ENCODE data around the gene PLPP1.
"Not testable (repeated sequence)": the region's sequence is repeated elsewhere in the genome, so short reads cannot be mapped to it uniquely, and the experiment has no call there.

Gene PLPP1

DNA sequence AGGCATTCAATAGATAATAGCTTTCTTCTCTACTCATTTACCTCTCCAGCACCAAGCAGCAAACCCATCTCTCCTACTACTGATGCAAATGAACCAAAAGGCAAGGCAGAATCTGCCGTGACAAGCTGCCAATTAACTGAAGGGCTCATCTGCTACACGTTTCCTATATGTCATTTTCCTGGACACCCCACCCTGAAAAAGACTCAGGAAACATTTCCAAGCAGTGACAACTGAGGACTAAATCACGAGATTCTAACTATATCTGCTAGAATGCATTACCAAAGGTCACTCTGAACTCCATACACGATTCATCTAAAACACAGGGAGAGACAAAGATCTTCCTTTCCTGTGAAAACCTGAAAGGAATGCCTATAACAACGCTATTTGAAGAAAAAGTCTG is 12.9 kb downstream of the PLPP1 start:
- Histone ChIP-seq H3K27ac (ENCODE audit: low read depth, low read length) (no peak overlapping the region), H3K9ac (ENCODE audit: low read length) (no peak overlapping the region), H3K36me3 (ENCODE audit: control insufficient read depth, insufficient read depth, low read length) (0 out of 2 replicates have a peak, but pooled peaks cover 3% of the 10 kb centered on the region), H3K9me3 (ENCODE audit: control insufficient read depth, insufficient read depth, low read depth, low read length) (no peaks in the 10 kb centered on the region), H3K4me3 (ENCODE audit: low read depth, low read length) (no peak overlapping the region), H3K4me1 (ENCODE audit: control insufficient read depth, insufficient read depth, low read length) (peaks cover 5% of the 10 kb centered on the region; the same call in 1 of the 2 replicates), H3K27me3 (ENCODE audit: control insufficient read depth, insufficient read depth, low read length) (no peaks in the 10 kb centered on the region)

DNA sequence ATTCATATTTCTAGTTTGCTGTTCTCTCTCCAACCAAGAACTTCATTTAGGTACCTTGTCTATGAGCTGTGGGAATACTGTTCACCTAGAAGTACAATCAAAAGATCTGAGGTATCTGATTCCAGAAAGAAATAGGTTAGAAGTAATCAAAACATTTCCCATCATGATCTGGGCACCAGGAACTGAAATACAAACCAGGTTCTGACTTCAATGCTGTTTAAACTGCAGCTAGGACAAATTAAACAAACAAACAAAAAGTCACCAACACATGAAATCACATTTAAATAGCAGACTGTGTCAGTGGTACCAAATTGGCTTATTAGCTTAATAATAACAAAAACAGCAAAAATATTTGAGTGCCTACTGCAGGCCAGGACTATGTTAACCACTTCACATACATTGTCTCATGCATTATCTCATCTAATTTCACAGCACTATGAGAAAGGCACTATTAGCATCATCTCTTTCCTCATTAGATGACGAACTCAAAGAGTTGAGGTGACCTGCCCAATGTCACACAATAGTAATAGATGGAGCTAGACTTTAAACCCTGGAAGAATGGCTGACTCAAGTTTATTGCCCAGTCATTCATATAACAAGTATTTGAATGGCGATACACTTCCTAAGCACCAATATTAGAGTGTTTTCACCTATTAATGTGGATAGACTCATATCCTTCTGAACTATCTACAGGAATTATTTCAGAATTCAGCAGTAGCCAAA is 14.5 kb downstream of the PLPP1 start:
- Histone ChIP-seq H3K9me3 (ENCODE audit: control insufficient read depth, insufficient read depth, low read depth, low read length) (no peaks in the 10 kb centered on the region), H3K27ac (ENCODE audit: low read depth, low read length) (no peak overlapping the region), H3K36me3 (ENCODE audit: control insufficient read depth, insufficient read depth, low read length) (0 out of 2 replicates have a peak, but pooled peaks cover 2% of the 10 kb centered on the region), H3K9ac (ENCODE audit: low read length) (no peak overlapping the region), H3K27me3 (ENCODE audit: control insufficient read depth, insufficient read depth, low read length) (no peaks in the 10 kb centered on the region), H3K4me3 (ENCODE audit: low read depth, low read length) (no peak overlapping the region), H3K4me1 (ENCODE audit: control insufficient read depth, insufficient read depth, low read length) (peaks cover 5% of the 10 kb centered on the region; the same call in 1 of the 2 replicates)

DNA sequence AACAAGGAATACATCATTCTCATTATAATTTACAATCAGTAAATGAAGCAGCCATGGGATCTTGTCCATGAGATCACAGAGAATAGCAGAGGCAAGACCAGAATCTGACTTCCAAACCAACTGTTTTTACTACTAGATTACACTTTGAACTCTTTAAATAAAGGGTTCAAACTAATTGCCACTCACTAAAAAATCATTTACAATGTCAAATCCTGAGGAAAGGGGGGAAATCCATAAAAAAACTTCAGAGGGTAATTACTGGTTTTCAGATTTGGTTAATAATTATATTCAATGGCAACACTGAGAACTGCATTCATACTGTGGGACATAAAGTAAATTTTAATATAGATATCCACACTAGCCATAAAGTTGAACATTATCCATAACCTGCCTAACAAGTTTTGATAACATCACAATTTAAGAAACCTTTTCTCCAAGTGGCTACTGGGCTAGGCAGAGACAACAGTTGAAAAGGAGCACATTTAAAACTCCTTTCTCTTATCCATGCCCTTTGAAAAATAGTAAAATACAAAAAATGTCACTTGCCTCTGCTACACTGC is 15.9 kb downstream of the PLPP1 start:
- Histone ChIP-seq H3K9me3 (ENCODE audit: control insufficient read depth, insufficient read depth, low read depth, low read length) (no peaks in the 10 kb centered on the region), H3K36me3 (ENCODE audit: control insufficient read depth, insufficient read depth, low read length) (0 out of 2 replicates have a peak, but pooled peaks cover 2% of the 10 kb centered on the region), H3K4me1 (ENCODE audit: control insufficient read depth, insufficient read depth, low read length) (peaks cover 5% of the 10 kb centered on the region; the same call in 1 of the 2 replicates), H3K27ac (ENCODE audit: low read depth, low read length) (no peak overlapping the region), H3K4me3 (ENCODE audit: low read depth, low read length) (no peak overlapping the region), H3K9ac (ENCODE audit: low read length) (no peak overlapping the region), H3K27me3 (ENCODE audit: control insufficient read depth, insufficient read depth, low read length) (no peaks in the 10 kb centered on the region)

DNA sequence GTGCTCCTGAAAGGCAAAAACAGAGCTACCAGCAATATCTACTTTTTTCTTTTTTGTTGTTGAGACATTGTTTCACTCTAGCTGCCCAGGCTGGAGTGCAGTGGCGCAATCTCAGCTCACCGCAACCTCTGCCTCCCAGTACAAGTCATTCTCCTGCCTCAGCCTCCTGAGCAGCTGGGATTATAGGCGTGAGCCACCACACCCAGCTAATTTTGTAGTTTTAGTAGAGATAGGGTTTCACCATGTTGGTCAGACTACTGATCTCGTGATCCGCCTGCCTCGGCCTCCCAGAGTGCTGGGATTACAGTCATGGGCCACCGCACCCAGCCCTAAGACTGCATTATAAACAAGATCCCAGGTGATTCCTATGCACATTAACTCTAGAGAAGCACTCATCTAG is 17.0 kb downstream of the PLPP1 start:
- Histone ChIP-seq H3K27me3 (ENCODE audit: control insufficient read depth, insufficient read depth, low read length) (no peaks in the 10 kb centered on the region), H3K4me3 (ENCODE audit: low read depth, low read length) (no peak overlapping the region), H3K27ac (ENCODE audit: low read depth, low read length) (no peak overlapping the region), H3K9me3 (ENCODE audit: control insufficient read depth, insufficient read depth, low read depth, low read length) (no peaks in the 10 kb centered on the region), H3K36me3 (ENCODE audit: control insufficient read depth, insufficient read depth, low read length) (0 out of 2 replicates have a peak, but pooled peaks cover 2% of the 10 kb centered on the region), H3K4me1 (ENCODE audit: control insufficient read depth, insufficient read depth, low read length) (peaks cover 5% of the 10 kb centered on the region; the same call in 1 of the 2 replicates), H3K9ac (ENCODE audit: low read length) (no peak overlapping the region)

DNA sequence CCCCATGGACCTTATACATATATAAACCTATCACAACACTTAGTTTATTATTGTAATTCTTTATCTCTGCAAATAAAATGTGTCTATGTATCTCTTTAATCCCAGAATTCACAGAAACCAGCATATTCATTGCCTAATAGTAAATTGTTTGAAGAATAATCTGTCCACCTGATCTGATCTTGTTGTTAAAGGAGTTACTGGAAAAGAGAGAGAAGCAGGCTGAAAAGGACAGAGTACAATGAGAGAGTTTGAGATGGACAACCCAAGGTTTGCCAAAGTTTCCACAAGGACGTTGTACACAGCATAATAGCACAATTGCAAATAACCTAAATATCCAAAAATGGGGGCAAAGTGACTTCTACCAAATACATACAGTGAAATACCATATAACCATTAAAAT is 23.8 kb downstream of the PLPP1 start:
- H3K9me3 ChIP-seq (ENCODE audit: control insufficient read depth, insufficient read depth, low read depth, low read length) = no peaks in the 10 kb centered on the region
- no peaks in the 10 kb centered on the region for H3K36me3 ChIP-seq (ENCODE audit: control insufficient read depth, insufficient read depth, low read length)

DNA sequence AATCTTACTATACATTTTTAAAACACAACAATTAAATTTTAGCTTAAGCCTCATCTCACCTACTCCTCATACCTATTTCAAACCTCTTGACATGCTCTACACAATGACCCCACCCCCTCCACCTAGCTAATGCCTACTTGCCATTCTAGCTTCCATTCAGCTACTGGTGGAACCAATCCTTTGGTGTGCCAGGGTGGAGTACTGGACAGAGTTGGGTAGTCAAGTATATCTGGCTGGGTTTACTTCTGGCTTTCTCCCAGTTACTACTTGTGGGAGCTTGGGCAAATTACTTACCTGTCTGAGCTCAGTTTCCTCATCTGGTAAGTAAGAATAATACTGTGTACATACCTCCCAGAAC is 24.3 kb downstream of the PLPP1 start:
- Histone ChIP-seq H3K27me3 (ENCODE audit: control insufficient read depth, insufficient read depth, low read length) (no peaks in the 10 kb centered on the region), H3K9me3 (ENCODE audit: control insufficient read depth, insufficient read depth, low read depth, low read length) (no peaks in the 10 kb centered on the region), H3K4me1 (ENCODE audit: control insufficient read depth, insufficient read depth, low read length) (0 out of 2 replicates have a peak, but pooled peaks cover 6% of the 10 kb centered on the region), H3K4me3 (ENCODE audit: low read depth, low read length) (no peak overlapping the region), H3K27ac (ENCODE audit: low read depth, low read length) (no peak overlapping the region), H3K9ac (ENCODE audit: low read length) (no peak overlapping the region), H3K36me3 (ENCODE audit: control insufficient read depth, insufficient read depth, low read length) (no peaks in the 10 kb centered on the region)

More for the DNA sequence above, 23.8 kb downstream of the PLPP1 start:
- Histone ChIP-seq H3K9ac (ENCODE audit: low read length) (no peak overlapping the region), H3K27ac (ENCODE audit: low read depth, low read length) (no peak overlapping the region), H3K4me1 (ENCODE audit: control insufficient read depth, insufficient read depth, low read length) (0 out of 2 replicates have a peak, but pooled peaks cover 6% of the 10 kb centered on the region), H3K27me3 (ENCODE audit: control insufficient read depth, insufficient read depth, low read length) (no peaks in the 10 kb centered on the region), H3K4me3 (ENCODE audit: low read depth, low read length) (no peak overlapping the region)

DNA sequence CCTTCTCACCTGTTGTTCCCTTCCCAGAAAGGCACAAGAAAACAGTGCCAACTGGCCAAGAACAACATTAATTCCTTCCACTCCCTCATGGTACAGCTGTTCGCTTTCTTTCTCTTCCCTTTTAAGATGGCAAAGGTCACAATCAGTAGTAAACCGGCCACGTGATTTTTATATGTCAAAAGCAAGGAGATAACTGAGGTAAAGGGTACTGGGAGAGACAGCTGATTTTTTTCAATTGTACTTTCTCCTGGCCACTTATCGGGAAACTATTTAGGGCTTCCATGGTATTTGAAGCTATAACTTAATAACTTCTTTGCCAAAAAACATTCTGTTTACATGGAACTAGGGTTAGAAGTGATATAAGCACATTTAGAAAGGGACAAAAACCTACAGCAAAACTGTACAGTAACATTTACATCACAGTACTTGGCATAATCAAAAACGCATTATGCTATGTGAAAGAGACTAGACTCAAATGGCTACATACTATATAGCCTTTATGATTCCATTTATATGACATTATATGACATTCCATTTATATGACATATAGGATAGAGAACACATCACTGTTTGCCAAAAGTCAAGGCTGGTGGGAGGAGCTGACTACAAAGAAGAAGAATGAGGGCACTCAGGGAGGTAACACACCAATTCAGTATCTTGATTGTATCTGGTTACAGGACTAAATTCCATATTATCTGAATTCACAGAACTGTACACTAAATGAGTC is 24.8 kb downstream of the PLPP1 start:
- Histone ChIP-seq H3K4me1 (ENCODE audit: control insufficient read depth, insufficient read depth, low read length) (0 out of 2 replicates have a peak, but pooled peaks cover 6% of the 10 kb centered on the region), H3K9ac (ENCODE audit: low read length) (no peak overlapping the region), H3K27ac (ENCODE audit: low read depth, low read length) (no peak overlapping the region), H3K27me3 (ENCODE audit: control insufficient read depth, insufficient read depth, low read length) (no peaks in the 10 kb centered on the region), H3K9me3 (ENCODE audit: control insufficient read depth, insufficient read depth, low read depth, low read length) (no peaks in the 10 kb centered on the region), H3K4me3 (ENCODE audit: low read depth, low read length) (no peak overlapping the region), H3K36me3 (ENCODE audit: control insufficient read depth, insufficient read depth, low read length) (no peaks in the 10 kb centered on the region)

DNA sequence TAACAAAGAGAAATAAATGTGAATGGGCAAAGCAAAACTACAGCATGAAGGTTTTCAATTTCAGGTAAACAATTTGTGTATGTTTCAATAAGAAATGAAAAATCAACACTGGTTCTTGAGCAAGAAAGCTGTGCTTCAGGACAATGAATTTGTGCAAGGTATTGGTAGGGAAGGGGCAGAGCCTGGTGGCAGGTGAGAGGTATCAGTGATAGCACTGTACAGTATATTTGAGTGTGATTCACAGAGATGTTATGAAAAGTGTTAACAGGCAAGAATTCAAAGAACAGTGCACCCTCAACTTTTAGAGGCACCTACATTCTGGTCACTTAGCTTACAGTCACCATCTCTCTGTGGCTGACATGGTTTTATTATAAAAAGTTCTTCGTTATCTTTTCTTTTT is 25.7 kb downstream of the PLPP1 start:
- Histone ChIP-seq H3K9ac (ENCODE audit: low read length) (no peak overlapping the region), H3K4me1 (ENCODE audit: control insufficient read depth, insufficient read depth, low read length) (0 out of 2 replicates have a peak, but pooled peaks cover 6% of the 10 kb centered on the region), H3K4me3 (ENCODE audit: low read depth, low read length) (no peak overlapping the region), H3K36me3 (ENCODE audit: control insufficient read depth, insufficient read depth, low read length) (no peaks in the 10 kb centered on the region), H3K27me3 (ENCODE audit: control insufficient read depth, insufficient read depth, low read length) (no peaks in the 10 kb centered on the region), H3K27ac (ENCODE audit: low read depth, low read length) (no peak overlapping the region), H3K9me3 (ENCODE audit: control insufficient read depth, insufficient read depth, low read depth, low read length) (no peaks in the 10 kb centered on the region)

DNA sequence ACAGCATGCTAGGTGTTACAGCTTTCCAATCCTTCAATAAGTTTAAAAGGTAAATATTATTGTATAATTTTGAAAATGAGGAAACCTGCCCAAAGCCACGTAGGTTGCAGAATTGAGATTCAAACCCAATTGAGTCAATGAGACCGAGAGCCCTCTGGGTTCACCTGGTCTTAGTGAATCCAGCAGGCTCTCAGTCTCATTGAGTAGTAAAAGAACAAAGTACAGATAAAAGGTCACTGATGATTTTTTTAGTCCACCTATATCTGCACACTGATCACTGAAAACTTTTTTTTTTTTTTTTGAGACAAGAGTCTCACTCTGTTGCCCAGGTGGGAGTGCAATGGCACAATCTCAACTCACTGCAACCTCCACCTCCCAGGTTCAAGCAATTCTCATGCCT is 27.2 kb downstream of the PLPP1 start:
- Histone ChIP-seq H3K4me3 (ENCODE audit: low read depth, low read length) (no peak overlapping the region), H3K4me1 (ENCODE audit: control insufficient read depth, insufficient read depth, low read length) (peaks cover 16% of the 10 kb centered on the region), H3K36me3 (ENCODE audit: control insufficient read depth, insufficient read depth, low read length) (no peaks in the 10 kb centered on the region), H3K27ac (ENCODE audit: low read depth, low read length) (no peak overlapping the region), H3K9ac (ENCODE audit: low read length) (no peak overlapping the region), H3K27me3 (ENCODE audit: control insufficient read depth, insufficient read depth, low read length) (no peaks in the 10 kb centered on the region), H3K9me3 (ENCODE audit: control insufficient read depth, insufficient read depth, low read depth, low read length) (no peaks in the 10 kb centered on the region)

DNA sequence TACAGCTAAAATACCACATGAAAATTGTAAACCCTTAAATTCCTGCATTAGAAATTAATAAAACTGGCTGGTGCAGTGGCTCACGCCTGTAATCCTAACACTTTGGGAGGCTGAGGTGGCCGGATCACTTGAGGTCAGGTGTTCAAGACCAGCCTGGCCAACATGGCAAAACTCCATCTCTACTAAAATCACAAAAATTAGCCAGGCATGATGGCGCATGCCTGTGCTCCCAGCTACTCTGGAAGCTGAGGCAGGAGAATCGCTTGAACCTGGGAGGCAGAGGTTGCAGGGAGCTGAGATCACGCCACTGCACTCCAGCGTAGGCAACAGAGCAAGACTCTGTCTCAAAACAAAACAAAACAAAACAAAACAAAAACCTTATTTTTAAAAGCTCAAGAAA is 29.1 kb downstream of the PLPP1 start:
- H3K9ac ChIP-seq (ENCODE audit: low read length); H3K4me3 ChIP-seq (ENCODE audit: low read depth, low read length); H3K27me3 ChIP-seq (ENCODE audit: control insufficient read depth, insufficient read depth, low read length); H3K9me3 ChIP-seq (ENCODE audit: control insufficient read depth, insufficient read depth, low read depth, low read length); H3K27ac ChIP-seq (ENCODE audit: low read depth, low read length); H3K36me3 ChIP-seq (ENCODE audit: control insufficient read depth, insufficient read depth, low read length): not testable (repeated sequence)
- peaks cover 17% of the 10 kb centered on the region for H3K4me1 ChIP-seq (ENCODE audit: control insufficient read depth, insufficient read depth, low read length)

DNA sequence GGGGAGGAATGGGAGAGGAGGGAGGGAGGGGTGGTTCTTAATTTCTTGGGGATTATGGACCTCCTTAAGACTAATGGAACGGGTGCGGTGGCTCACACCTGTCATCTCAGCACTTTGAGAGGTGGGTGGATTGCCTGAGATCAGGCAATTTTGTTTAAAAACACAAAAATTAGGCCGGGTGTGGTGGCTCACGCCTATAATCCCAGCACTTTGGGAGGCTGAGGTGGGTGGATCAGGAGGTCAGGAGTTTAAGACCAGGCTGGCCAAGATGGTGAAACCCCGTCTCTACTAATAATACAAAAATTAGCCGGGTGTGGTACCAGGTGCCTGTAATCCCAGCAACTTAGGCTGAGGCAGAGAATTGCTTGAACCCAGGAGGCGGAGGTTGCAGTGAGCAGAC is 30.8 kb downstream of the PLPP1 start:
- not testable (repeated sequence) for H3K27me3 ChIP-seq (ENCODE audit: control insufficient read depth, insufficient read depth, low read length); H3K27ac ChIP-seq (ENCODE audit: low read depth, low read length)

More for the DNA sequence above, 30.8 kb downstream of the PLPP1 start:
- H3K9ac ChIP-seq (ENCODE audit: low read length); H3K36me3 ChIP-seq (ENCODE audit: control insufficient read depth, insufficient read depth, low read length); H3K4me3 ChIP-seq (ENCODE audit: low read depth, low read length); H3K9me3 ChIP-seq (ENCODE audit: control insufficient read depth, insufficient read depth, low read depth, low read length): not testable (repeated sequence)
- H3K4me1 ChIP-seq (ENCODE audit: control insufficient read depth, insufficient read depth, low read length) = peaks cover 18% of the 10 kb centered on the region
